ENCODE measurements around the gene SNCB.

GRCh38 chr5:176612855-176613254, 17.5 kb downstream of the SNCB start:
- no peak for TF ChIP-seq POLR2AphosphoS5 (IDR thresholded peaks at IDR 0.05; ENCODE audit: low read depth, low read length)
- no peak for TF ChIP-seq POLR2A (IDR thresholded peaks at IDR 0.05; ENCODE audit: low read depth, low read length)
- TF ChIP-seq TAF1 (IDR thresholded peaks at IDR 0.05; ENCODE audit: borderline replicate concordance, low read depth, low read length), result no peak
